Cardiac fibroblast (primary cell): Measurements from ENCODE around the gene CEP68.
"Not testable (repeated sequence)": the region's sequence is repeated elsewhere in the genome, so short reads cannot be mapped to it uniquely, and the experiment has no call there.

Experiments
- DNase-seq, 2 donors: peaks; one replicate each; pipeline versions ENCODE4 v3.0.0 to v3.0.0-alpha.2; 2010; ENCODE audit warnings: low read depth in 2 of 2
- H3K4me3 ChIP-seq, 2 donors: replicated peaks in 1 of 2; 1 replicate in 1 of 2; 2 replicates in 1 of 2; pipeline ENCODE4 v1.5.1; 2011; ENCODE audit warnings: low read depth in 2 of 2, low read length in 2 of 2, mild to moderate bottlenecking in 2 of 2, moderate library complexity in 1 of 2
- TF ChIP-seq, protein P1 (sequence below): IDR thresholded peaks from one replicate; pipeline ENCODE4 v1.5.1; 2011; ENCODE audit warnings: low read depth, mild to moderate bottlenecking, low read length, inconsistent platforms

CEP68 gene

DNA sequence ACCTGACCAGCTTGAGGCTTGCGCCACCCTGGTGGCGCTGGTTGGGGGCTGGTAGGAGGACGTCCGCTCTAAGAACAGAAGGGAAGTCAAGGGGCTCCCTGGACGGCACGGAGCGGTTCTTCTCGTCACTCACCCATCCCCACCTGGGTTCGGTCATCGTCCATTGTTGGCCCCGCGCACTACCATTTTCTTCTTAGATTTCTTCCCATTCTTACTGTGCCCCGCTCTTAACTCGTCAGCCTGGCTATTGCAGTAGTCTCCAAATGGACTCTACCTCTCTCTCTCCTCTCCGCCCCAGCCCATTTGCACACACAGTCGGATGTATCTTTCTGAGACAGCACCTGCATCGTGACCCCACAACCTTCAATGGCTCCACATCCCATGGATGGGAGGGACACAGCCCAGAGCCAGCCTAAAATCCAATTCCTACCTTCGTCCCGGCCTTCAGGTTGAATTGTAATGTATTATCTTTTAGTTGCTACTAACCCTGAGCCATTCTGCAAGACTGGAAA, 74.5 kb downstream of the CEP68 start:
- H3K4me3 ChIP-seq = peak overlapping the region; percentile 54 to 60
- TF ChIP-seq, protein P1, sequence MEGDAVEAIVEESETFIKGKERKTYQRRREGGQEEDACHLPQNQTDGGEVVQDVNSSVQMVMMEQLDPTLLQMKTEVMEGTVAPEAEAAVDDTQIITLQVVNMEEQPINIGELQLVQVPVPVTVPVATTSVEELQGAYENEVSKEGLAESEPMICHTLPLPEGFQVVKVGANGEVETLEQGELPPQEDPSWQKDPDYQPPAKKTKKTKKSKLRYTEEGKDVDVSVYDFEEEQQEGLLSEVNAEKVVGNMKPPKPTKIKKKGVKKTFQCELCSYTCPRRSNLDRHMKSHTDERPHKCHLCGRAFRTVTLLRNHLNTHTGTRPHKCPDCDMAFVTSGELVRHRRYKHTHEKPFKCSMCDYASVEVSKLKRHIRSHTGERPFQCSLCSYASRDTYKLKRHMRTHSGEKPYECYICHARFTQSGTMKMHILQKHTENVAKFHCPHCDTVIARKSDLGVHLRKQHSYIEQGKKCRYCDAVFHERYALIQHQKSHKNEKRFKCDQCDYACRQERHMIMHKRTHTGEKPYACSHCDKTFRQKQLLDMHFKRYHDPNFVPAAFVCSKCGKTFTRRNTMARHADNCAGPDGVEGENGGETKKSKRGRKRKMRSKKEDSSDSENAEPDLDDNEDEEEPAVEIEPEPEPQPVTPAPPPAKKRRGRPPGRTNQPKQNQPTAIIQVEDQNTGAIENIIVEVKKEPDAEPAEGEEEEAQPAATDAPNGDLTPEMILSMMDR = no peak
- no peak for DNase-seq

DNA sequence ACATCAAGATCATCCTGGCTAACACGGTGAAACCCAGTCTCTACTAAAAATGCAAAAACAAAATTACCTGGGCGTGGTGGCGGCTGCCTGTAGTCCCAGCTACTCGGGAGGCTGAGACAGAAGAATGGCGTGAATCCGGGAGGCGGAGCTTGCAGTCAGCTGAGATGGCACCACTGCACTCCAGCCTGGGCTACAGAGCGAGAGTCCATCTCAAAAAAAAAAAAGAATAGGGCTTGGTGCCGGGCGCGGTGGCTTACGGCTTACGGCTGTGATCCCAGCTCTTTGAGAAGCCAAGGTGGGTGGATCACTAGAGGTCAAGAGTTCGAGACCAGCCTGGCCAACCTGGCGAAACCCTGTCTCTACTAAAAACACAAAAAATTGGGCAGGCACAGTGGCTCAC, 76.7 kb downstream of the CEP68 start:
- H3K4me3 ChIP-seq, DNase-seq: not testable (repeated sequence)

DNA sequence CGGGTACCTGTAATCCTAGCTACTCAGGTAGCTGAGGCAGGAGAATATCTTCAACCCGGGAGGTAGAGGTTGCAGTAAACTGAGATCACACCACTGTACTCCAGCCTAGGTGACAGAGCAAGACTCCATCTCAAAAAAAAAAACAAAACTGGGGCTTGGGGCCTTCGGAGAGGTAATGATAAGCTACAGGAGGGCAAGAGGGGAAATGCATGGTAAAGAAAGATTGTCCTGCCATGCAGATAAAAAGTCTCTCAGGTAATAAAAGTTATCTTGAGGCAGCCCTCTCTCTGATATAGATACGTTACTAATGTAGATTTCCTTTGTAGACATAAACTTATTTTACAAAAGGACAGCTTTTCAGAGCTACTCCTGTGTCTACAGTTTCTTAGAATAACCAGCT, 77.4 kb downstream of the CEP68 start:
- TF ChIP-seq, protein P1 = no peak
- DNase-seq = no peak
- H3K4me3 ChIP-seq = no peak overlapping the region

DNA sequence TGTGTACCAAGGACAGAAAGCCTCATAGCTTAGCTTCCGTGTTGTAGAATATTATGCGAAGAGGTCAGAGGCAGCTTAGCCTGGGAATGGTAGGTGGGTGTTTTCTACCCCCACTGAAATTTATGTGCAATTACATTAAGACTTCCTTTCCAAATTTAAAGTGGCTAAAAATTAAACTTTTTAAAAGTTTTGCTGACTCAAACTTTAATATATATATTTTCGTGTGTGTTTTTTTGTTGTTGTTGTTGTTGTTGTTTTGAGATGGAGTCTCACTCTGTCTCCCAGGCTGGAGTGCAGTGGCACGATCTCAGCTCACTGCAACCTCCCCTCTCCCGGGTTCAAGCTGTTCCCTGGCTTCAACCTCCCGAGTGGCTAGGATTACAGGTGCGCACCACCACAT, 77.9 kb downstream of the CEP68 start:
- H3K4me3 ChIP-seq = no peak overlapping the region
- no peak for DNase-seq
- TF ChIP-seq, protein P1 = no peak

DNA sequence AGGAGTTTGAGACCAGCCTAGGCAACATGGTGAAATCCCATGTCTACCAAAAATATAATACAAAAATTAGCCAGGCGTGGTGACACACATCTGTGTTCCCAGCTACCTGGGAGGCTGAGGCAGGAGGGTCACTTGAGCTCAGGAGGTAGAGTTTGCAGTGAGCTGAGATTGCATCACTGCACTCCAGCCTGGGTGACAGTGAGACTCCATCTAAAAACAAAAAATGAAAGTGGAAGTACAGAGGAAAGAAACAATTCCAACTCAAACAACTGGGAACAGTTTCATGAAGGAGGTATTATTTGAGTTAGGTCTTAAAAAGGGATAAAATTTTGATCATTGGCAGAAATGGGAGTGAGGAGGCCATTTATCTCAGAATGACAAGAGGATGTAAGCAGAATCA, 80.0 kb downstream of the CEP68 start:
- TF ChIP-seq, protein P1 = no peak
- no peak for DNase-seq
- H3K4me3 ChIP-seq = no peak overlapping the region
